Neural progenitor cell (in vitro differentiated cells): ENCODE results near the gene TAB2. TPM values are rescaled to one million over a fixed set of nuclear protein-coding genes. Genes with fewer than 3 reads are reported as not detected.

Experiments
- DNase-seq: peaks from one replicate; pipeline ENCODE4 v3.0.0-alpha.2; 2016; ENCODE audit warnings: low spot score
- H2AFZ ChIP-seq: fragments of 200-600 bp; sonication (generic); replicated peaks from 2 replicates; pipeline ENCODE4 v1.6.1; 2016; ENCODE audit warnings: antibody characterized with exemption
- H3F3A ChIP-seq: fragments of 200-600 bp; sonication (generic); 2 replicates; pipeline ENCODE4 v1.6.1; 2016; ENCODE audit warnings: antibody characterized with exemption, low read depth
- H3K27ac ChIP-seq: fragments of 200-600 bp; sonication (generic); 2 replicates; pipeline ENCODE4 v1.5.1; 2016; ENCODE audit warnings: mild to moderate bottlenecking
- H3K27me3 ChIP-seq: fragments of 200-600 bp; sonication (generic); 2 replicates; pipeline ENCODE4 v1.6.1; 2016; ENCODE audit warnings: mild to moderate bottlenecking, moderate library complexity
- H3K36me3 ChIP-seq: fragments of 200-600 bp; sonication (generic); 2 replicates; pipeline ENCODE4 v1.5.1; 2016
- H3K4me1 ChIP-seq: fragments of 200-600 bp; sonication (generic); 2 replicates; pipeline ENCODE4 v1.6.1; 2016; ENCODE audit warnings: mixed run types
- H3K4me2 ChIP-seq: fragments of 200-600 bp; sonication (generic); 2 replicates; pipeline ENCODE4 v1.6.1; 2016
- H3K4me3 ChIP-seq: fragments of 200-600 bp; sonication (generic); 2 replicates; pipeline ENCODE4 v1.5.1; 2016
- H3K79me2 ChIP-seq: fragments of 200-600 bp; sonication (generic); 2 replicates; pipeline ENCODE4 v1.6.1; 2016; ENCODE audit warnings: low read depth
- H3K9ac ChIP-seq: fragments of 200-600 bp; sonication (generic); 2 replicates; pipeline ENCODE4 v1.6.1; 2016
- H3K9me3 ChIP-seq: fragments of 200-600 bp; sonication (generic); 2 replicates; pipeline ENCODE4 v1.5.1; 2016; ENCODE audit warnings: low read depth
- H4K20me1 ChIP-seq: fragments of 200-600 bp; sonication (generic); 2 replicates; pipeline ENCODE4 v1.6.1; 2016; ENCODE audit warnings: low read depth
- H3K27ac Mint-ChIP-seq: 3 replicates; pipeline ENCODE4 v1.8.0; 2021; ENCODE audit warnings: mixed read lengths
- H3K27me3 Mint-ChIP-seq: 2 replicates; pipeline ENCODE4 v1.8.0; 2022; ENCODE audit warnings: low read depth, mild to moderate bottlenecking, inconsistent platforms, moderate library complexity, mixed read lengths; ENCODE audit not compliant: insufficient read depth
- H3K36me3 Mint-ChIP-seq: 3 replicates; pipeline ENCODE4 v1.8.0; 2021; ENCODE audit warnings: mixed read lengths
- H3K4me1 Mint-ChIP-seq: 3 replicates; pipeline ENCODE4 v1.8.0; 2021; ENCODE audit warnings: mixed read lengths
- H3K4me3 Mint-ChIP-seq: 3 replicates; pipeline ENCODE4 v1.8.0; 2021; ENCODE audit warnings: mild to moderate bottlenecking, moderate library complexity, mixed read lengths
- H3K9me3 Mint-ChIP-seq: 3 replicates; pipeline ENCODE4 v1.8.0; 2020; ENCODE audit warnings: mixed read lengths
- CTCF ChIP-seq: fragments of 200-600 bp; sonication (generic); IDR thresholded peaks from 2 replicates; pipeline ENCODE4 v1.5.1; 2017; ENCODE audit warnings: antibody characterized with exemption, mild to moderate bottlenecking
- EZH2 ChIP-seq: fragments of 200-600 bp; sonication (generic); IDR thresholded peaks from 2 replicates; pipeline ENCODE4 v1.6.1; 2017; ENCODE audit warnings: antibody characterized with exemption, mild to moderate bottlenecking, moderate library complexity
- EZH2phosphoT487 ChIP-seq: fragments of 200-600 bp; sonication (generic); IDR thresholded peaks from 2 replicates; pipeline ENCODE4 v1.6.1; 2017; ENCODE audit warnings: antibody characterized with exemption
- total RNA-seq: library from RNA; depleted of rRNA; stranded (reverse); fragments of >200 nt; gene quantifications from 2 replicates; pipeline ENCODE4 v1.2.3, GENCODE V29; 2015; ENCODE audit warnings: low replicate concordance

TAB2 gene
- total RNA-seq, 1 donor from 2014 or later, result 70.9 TPM

DNA sequence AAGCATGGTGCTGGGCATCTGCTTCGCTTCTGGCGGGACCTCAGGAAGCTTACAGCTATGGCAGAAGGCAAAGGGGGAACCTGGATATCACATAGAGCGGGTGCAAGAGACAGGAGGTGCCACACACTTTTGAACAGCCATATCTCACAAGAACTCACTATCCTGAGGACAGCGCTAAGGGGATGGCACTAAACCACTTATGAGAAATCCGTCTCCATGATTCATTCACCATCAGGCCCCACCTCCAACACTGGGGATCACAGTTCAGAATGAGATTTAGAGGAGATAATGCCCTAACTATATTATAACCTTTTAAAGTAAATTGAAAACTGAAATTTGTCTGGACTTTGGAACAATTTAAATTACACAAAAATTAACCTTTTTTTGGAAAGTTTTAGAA, 44.8 kb downstream of the TAB2 start:
- H3K4me3 ChIP-seq, result no peak overlapping the region
- no peak overlapping the region for H3K27ac Mint-ChIP-seq
- H4K20me1 ChIP-seq, result peaks cover 79% of the 10 kb centered on the region
- no peaks in the 10 kb centered on the region for H3K9me3 ChIP-seq
- DNase-seq, result no peak
- no peaks in the 10 kb centered on the region for H3K4me1 ChIP-seq
- peaks cover 4% of the 10 kb centered on the region for H3K4me1 Mint-ChIP-seq
- no peak overlapping the region for H3K4me2 ChIP-seq
- peaks cover 4% of the 10 kb centered on the region for H3K9me3 Mint-ChIP-seq
- peaks cover 40% of the 10 kb centered on the region for H3K36me3 Mint-ChIP-seq
- H3K36me3 ChIP-seq, result no peaks in the 10 kb centered on the region
- no peak for TF ChIP-seq EZH2phosphoT487
- TF ChIP-seq CTCF, result no peak
- TF ChIP-seq EZH2, result no peak
- no peaks in the 10 kb centered on the region for H3F3A ChIP-seq
- peaks cover 100% of the 10 kb centered on the region for H3K79me2 ChIP-seq
- no peak overlapping the region for H3K27ac ChIP-seq
- H2AFZ ChIP-seq, result no peak overlapping the region
- no peaks in the 10 kb centered on the region for H3K27me3 Mint-ChIP-seq
- no peaks in the 10 kb centered on the region for H3K27me3 ChIP-seq
- H3K4me3 Mint-ChIP-seq, result no peak overlapping the region
- no peak overlapping the region for H3K9ac ChIP-seq

GRCh38 chr6:149363154-149363553, 45.6 kb downstream of the TAB2 start:
- Mint-ChIP-seq H3K27me3 (no peaks in the 10 kb centered on the region), H3K36me3 (peaks cover 33% of the 10 kb centered on the region), H3K9me3 (peaks cover 4% of the 10 kb centered on the region), H3K4me1 (peaks cover 4% of the 10 kb centered on the region), H3K27ac (no peak overlapping the region), H3K4me3 (no peak overlapping the region)
- peaks cover 74% of the 10 kb centered on the region for H4K20me1 ChIP-seq
- H3K9ac ChIP-seq, result no peak overlapping the region
- H3K79me2 ChIP-seq, result peaks cover 100% of the 10 kb centered on the region
- no peak for DNase-seq
- no peaks in the 10 kb centered on the region for H3K4me1 ChIP-seq
- H2AFZ ChIP-seq, result no peak overlapping the region
- no peak overlapping the region for H3K4me3 ChIP-seq
- no peaks in the 10 kb centered on the region for H3K9me3 ChIP-seq
- H3F3A ChIP-seq, result no peaks in the 10 kb centered on the region
- no peaks in the 10 kb centered on the region for H3K36me3 ChIP-seq
- no peak for TF ChIP-seq EZH2phosphoT487
- TF ChIP-seq EZH2, result no peak
- TF ChIP-seq CTCF, result no peak
- no peaks in the 10 kb centered on the region for H3K27me3 ChIP-seq
- no peak overlapping the region for H3K4me2 ChIP-seq
- no peak overlapping the region for H3K27ac ChIP-seq

GRCh38 chr6:149364557-149364956, 47.0 kb downstream of the TAB2 start:
- Histone ChIP-seq H3K4me2 (no peak overlapping the region), H2AFZ (no peak overlapping the region), H3K27ac (no peak overlapping the region), H4K20me1 (peaks cover 79% of the 10 kb centered on the region), H3K36me3 (no peaks in the 10 kb centered on the region), H3K4me1 (no peaks in the 10 kb centered on the region), H3K4me3 (no peak overlapping the region), H3F3A (no peaks in the 10 kb centered on the region), H3K9ac (no peak overlapping the region), H3K79me2 (peaks cover 100% of the 10 kb centered on the region), H3K27me3 (no peaks in the 10 kb centered on the region), H3K9me3 (no peaks in the 10 kb centered on the region)
- no peak for DNase-seq
- no peak for TF ChIP-seq EZH2phosphoT487
- TF ChIP-seq EZH2, result no peak
- no peak for TF ChIP-seq CTCF
- no peak overlapping the region for H3K27ac Mint-ChIP-seq
- peaks cover 25% of the 10 kb centered on the region for H3K36me3 Mint-ChIP-seq
- H3K27me3 Mint-ChIP-seq, result no peaks in the 10 kb centered on the region
- H3K4me1 Mint-ChIP-seq, result peaks cover 4% of the 10 kb centered on the region
- peaks cover 4% of the 10 kb centered on the region for H3K9me3 Mint-ChIP-seq
- H3K4me3 Mint-ChIP-seq, result no peak overlapping the region
